AG09309 (cell line): Measurements from ENCODE around the gene NDUFA12.

Experiments used
- DNase-seq: peaks from one replicate; pipeline ENCODE4 v3.0.0-alpha.2; 2010; ENCODE audit warnings: low read depth
- H3K4me3 ChIP-seq: 2 replicates; pipeline ENCODE4 v1.5.1; 2011; ENCODE audit warnings: mild to moderate bottlenecking, low read depth, low read length, moderate library complexity; ENCODE audit not compliant: control insufficient read depth
- CTCF ChIP-seq: IDR thresholded peaks from 2 replicates; pipeline ENCODE4 v1.5.1; 2011; ENCODE audit warnings: mild to moderate bottlenecking, low read depth, low read length, inconsistent platforms; ENCODE audit not compliant: insufficient read depth, control insufficient read depth; ENCODE audit errors: missing control alignments

The NDUFA12 gene

DNA sequence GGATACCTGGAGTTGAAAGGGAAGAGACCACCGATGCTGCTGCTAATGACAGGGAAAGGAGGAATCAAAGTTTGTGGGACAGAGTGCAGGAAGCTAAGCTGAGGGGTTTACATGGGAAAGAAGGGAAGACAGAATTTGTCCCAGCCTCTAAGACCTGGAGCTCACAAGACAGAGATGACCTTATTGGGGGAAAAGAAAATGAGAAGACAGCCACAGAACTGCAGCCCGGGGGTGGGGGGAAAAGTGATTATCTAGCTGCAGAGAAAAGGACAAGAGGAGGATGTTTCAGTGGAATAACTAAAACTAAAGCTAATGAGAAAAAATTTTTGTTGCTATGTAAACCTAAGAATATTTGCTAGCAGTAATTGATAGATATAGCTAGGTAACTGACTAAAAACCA, 30.7 kb downstream of the NDUFA12 start:
- no peak for TF ChIP-seq CTCF
- DNase-seq, result no peak
- H3K4me3 ChIP-seq, result no peak overlapping the region

DNA sequence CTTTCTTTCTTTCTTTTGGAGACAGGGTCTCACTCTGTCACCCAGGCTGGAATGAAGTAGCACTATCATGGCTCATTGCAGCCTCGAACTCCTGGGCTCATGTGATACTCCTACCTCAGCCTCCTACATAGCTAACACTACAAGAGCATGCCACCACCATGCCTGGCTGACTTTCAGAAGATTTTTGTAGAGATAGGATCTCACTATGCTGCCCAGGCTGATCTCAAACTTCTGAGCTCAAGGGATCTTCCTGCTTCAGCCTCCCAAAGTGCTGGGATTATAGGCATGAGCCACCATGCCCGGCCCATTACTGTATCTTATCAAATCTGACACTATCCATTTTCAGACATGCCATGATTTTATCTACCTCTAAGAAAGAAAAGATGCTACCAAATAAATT, 31.6 kb downstream of the NDUFA12 start:
- DNase-seq, result no peak
- TF ChIP-seq CTCF, result no peak
- H3K4me3 ChIP-seq, result no peak overlapping the region

DNA sequence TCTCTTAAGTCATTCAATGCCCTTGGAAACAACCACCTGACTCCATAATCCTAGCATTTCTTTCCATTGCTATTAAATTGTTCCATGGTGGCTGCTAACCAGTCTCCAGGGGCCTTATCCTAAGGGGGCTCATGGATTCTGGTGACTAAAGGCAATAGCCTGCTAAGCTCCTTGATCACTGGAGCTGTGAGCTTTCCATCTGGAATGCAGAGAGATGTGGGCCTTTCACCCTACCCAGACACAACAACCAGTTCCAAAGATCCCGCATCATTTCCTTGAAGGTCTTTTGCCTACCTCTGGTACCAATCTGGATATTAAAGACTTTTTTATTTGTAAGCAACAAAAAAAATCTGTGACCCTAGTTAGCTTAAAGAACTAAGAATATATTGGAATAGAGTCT, 32.9 kb downstream of the NDUFA12 start:
- no peak for DNase-seq
- no peak for TF ChIP-seq CTCF

GRCh38 chr12:94969424-94969823, 34.1 kb downstream of the NDUFA12 start:
- H3K4me3 ChIP-seq, result no peak overlapping the region
- TF ChIP-seq CTCF, result no peak
- no peak for DNase-seq

More for the DNA sequence above, 32.9 kb downstream of the NDUFA12 start:
- H3K4me3 ChIP-seq, result no peak overlapping the region

GRCh38 chr12:94965982-94966630, 37.4 kb downstream of the NDUFA12 start:
- H3K4me3 ChIP-seq, result no peak overlapping the region
- no peak for TF ChIP-seq CTCF
- DNase-seq, result no peak

GRCh38 chr12:94963649-94964048, 39.8 kb downstream of the NDUFA12 start:
- DNase-seq, result no peak
- no peak for TF ChIP-seq CTCF
- H3K4me3 ChIP-seq, result no peak overlapping the region
